ENCODE data around the gene ABCC11. TPM values are rescaled to one million over a fixed set of nuclear protein-coding genes. Genes with fewer than 3 reads are reported as not detected.

The ABCC11 gene
- total and polyA plus RNA-seq, 2 of the 13 experiments (the other 11 are each of a cell fraction or from before 2014, with no cell fraction given) = 1.0 to 1.4 TPM

DNA sequence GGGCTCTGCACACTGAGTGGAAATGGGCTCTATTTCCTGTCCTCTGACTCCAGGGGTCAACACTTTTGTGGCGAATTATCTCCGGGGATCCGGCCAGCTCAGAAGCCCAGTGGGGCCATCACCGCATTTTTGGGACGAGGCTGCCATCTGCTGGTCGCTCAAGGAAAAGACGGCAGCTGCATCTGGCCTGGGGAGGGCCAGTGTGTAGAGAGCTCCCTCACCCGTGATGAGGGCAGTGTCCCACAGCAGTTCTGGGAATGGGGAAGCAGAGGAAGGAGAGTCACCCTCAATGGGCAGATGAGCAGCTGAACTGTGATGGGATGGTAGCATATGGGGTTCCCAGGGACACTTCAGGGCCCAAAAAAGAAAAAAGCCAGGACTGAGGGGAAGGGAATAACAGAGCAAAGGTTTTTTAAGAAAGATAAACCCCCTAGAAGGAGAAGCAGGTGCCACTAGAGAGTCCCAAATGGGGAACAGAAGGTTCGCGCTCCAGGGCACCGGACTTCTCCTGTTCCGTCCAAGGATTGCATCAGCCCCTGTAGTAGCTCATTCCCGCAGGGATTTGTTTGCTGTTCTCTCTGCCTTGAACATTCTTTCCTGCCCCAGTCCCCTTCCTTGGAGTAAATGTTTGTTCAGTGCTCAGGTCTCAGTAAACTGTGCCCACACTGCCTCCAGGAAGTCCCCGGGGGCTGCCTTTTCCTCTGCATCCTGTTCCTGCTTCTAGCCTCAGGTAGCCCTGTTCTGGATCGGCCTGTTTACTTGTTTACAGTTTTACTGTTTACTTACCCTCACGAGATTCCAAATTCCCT lies 82.2 kb downstream of the ABCC11 start (continued):
- TF ChIP-seq SP140L (CRISPR knock-in tag; IDR thresholded peaks at IDR 0.05; ENCODE audit: borderline replicate concordance) (0 out of 2 replicates have a peak, but pooled peaks have one; percentile 63), SETDB1 (CRISPR knock-in tag; IDR thresholded peaks at IDR 0.05; ENCODE audit: borderline replicate concordance) (no peak), ZNF251 (CRISPR knock-in tag; IDR thresholded peaks at IDR 0.05) (no peak), ZNF567 (CRISPR knock-in tag; IDR thresholded peaks at IDR 0.05; ENCODE audit: borderline replicate concordance) (peak; percentile 96), DZIP1 (CRISPR knock-in tag; IDR thresholded peaks at IDR 0.05) (no peak), ZNF207 (IDR thresholded peaks at IDR 0.05; ENCODE audit: borderline replicate concordance) (no peak), ZNF614 (CRISPR knock-in tag; IDR thresholded peaks at IDR 0.05; ENCODE audit: borderline replicate concordance) (peak; percentile 54; the same call in 1 of the 2 replicates), PITX1 (CRISPR knock-in tag; IDR thresholded peaks at IDR 0.05) (0 out of 2 replicates have a peak, but pooled peaks have one; percentile 52), MLLT10 (CRISPR knock-in tag; IDR thresholded peaks at IDR 0.05) (no peak), ZNF781 (CRISPR knock-in tag; IDR thresholded peaks at IDR 0.05; ENCODE audit: borderline replicate concordance, not compliant biosample characterization) (no peak), RFX5 (IDR thresholded peaks at IDR 0.05; ENCODE audit: low read depth, low read length) (no peak), RFX3 (CRISPR knock-in tag; IDR thresholded peaks at IDR 0.05) (no peak), ZNF12 (CRISPR knock-in tag; IDR thresholded peaks at IDR 0.05) (peak; percentile 27), CCDC6 (CRISPR knock-in tag; IDR thresholded peaks at IDR 0.05) (peak; percentile 66; the same call in 1 of the 2 replicates), ARID2 (CRISPR knock-in tag; IDR thresholded peaks at IDR 0.05; ENCODE audit: borderline replicate concordance) (peak; percentile 80; the same call in 1 of the 2 replicates), TCF7 (IDR thresholded peaks at IDR 0.05; ENCODE audit: low read depth) (no peak), GMEB1 (CRISPR knock-in tag; IDR thresholded peaks at IDR 0.05; ENCODE audit: borderline replicate concordance) (no peak), ZNF644 (CRISPR knock-in tag; IDR thresholded peaks at IDR 0.05; ENCODE audit: low read depth) (peak; percentile 71)
- TF ChIP-seq, protein P1, sequence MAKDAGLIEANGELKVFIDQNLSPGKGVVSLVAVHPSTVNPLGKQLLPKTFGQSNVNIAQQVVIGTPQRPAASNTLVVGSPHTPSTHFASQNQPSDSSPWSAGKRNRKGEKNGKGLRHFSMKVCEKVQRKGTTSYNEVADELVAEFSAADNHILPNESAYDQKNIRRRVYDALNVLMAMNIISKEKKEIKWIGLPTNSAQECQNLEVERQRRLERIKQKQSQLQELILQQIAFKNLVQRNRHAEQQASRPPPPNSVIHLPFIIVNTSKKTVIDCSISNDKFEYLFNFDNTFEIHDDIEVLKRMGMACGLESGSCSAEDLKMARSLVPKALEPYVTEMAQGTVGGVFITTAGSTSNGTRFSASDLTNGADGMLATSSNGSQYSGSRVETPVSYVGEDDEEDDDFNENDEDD (CRISPR knock-in tag; IDR thresholded peaks at IDR 0.05; ENCODE audit: borderline replicate concordance) = 0 out of 2 replicates have a peak, but pooled peaks have one; percentile 30
- TF ChIP-seq, protein P2, sequence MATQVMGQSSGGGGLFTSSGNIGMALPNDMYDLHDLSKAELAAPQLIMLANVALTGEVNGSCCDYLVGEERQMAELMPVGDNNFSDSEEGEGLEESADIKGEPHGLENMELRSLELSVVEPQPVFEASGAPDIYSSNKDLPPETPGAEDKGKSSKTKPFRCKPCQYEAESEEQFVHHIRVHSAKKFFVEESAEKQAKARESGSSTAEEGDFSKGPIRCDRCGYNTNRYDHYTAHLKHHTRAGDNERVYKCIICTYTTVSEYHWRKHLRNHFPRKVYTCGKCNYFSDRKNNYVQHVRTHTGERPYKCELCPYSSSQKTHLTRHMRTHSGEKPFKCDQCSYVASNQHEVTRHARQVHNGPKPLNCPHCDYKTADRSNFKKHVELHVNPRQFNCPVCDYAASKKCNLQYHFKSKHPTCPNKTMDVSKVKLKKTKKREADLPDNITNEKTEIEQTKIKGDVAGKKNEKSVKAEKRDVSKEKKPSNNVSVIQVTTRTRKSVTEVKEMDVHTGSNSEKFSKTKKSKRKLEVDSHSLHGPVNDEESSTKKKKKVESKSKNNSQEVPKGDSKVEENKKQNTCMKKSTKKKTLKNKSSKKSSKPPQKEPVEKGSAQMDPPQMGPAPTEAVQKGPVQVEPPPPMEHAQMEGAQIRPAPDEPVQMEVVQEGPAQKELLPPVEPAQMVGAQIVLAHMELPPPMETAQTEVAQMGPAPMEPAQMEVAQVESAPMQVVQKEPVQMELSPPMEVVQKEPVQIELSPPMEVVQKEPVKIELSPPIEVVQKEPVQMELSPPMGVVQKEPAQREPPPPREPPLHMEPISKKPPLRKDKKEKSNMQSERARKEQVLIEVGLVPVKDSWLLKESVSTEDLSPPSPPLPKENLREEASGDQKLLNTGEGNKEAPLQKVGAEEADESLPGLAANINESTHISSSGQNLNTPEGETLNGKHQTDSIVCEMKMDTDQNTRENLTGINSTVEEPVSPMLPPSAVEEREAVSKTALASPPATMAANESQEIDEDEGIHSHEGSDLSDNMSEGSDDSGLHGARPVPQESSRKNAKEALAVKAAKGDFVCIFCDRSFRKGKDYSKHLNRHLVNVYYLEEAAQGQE (IDR thresholded peaks at IDR 0.05; ENCODE audit: borderline replicate concordance in 1 of 2, low read depth in 1 of 2, low read length in 2 of 2) = no peak

All from HepG2 (cell line).